ENCODE data around the gene BEND6. TPM values are rescaled to one million over a fixed set of nuclear protein-coding genes. Genes with fewer than 3 reads are reported as not detected.

BEND6 gene
- total and polyA plus RNA-seq, 2 of the 8 experiments (the other 6 are each of a cell fraction or from before 2014, with no cell fraction given), result 0.71 to 2.1 TPM

DNA sequence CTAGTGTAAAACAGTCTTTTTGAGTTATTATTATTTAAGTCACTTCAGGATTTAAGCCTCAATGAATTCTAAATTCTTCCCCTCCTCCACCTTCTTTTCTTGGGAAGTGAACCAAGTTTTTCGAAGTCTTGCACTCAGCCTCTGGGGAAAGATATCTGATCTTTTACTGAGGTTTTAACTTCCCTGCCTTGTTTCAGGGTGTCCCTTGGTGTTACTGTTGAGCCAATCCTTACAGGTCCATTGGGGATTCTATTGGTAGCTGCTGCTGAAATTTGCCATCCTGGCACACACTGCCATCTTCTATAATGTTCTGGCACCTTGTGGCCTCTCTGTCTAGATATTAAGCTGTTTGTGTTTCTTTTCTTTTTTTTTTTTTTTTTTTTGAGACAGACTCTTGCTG, 31.7 kb downstream of the BEND6 start (continued):
- TF ChIP-seq, protein P1, sequence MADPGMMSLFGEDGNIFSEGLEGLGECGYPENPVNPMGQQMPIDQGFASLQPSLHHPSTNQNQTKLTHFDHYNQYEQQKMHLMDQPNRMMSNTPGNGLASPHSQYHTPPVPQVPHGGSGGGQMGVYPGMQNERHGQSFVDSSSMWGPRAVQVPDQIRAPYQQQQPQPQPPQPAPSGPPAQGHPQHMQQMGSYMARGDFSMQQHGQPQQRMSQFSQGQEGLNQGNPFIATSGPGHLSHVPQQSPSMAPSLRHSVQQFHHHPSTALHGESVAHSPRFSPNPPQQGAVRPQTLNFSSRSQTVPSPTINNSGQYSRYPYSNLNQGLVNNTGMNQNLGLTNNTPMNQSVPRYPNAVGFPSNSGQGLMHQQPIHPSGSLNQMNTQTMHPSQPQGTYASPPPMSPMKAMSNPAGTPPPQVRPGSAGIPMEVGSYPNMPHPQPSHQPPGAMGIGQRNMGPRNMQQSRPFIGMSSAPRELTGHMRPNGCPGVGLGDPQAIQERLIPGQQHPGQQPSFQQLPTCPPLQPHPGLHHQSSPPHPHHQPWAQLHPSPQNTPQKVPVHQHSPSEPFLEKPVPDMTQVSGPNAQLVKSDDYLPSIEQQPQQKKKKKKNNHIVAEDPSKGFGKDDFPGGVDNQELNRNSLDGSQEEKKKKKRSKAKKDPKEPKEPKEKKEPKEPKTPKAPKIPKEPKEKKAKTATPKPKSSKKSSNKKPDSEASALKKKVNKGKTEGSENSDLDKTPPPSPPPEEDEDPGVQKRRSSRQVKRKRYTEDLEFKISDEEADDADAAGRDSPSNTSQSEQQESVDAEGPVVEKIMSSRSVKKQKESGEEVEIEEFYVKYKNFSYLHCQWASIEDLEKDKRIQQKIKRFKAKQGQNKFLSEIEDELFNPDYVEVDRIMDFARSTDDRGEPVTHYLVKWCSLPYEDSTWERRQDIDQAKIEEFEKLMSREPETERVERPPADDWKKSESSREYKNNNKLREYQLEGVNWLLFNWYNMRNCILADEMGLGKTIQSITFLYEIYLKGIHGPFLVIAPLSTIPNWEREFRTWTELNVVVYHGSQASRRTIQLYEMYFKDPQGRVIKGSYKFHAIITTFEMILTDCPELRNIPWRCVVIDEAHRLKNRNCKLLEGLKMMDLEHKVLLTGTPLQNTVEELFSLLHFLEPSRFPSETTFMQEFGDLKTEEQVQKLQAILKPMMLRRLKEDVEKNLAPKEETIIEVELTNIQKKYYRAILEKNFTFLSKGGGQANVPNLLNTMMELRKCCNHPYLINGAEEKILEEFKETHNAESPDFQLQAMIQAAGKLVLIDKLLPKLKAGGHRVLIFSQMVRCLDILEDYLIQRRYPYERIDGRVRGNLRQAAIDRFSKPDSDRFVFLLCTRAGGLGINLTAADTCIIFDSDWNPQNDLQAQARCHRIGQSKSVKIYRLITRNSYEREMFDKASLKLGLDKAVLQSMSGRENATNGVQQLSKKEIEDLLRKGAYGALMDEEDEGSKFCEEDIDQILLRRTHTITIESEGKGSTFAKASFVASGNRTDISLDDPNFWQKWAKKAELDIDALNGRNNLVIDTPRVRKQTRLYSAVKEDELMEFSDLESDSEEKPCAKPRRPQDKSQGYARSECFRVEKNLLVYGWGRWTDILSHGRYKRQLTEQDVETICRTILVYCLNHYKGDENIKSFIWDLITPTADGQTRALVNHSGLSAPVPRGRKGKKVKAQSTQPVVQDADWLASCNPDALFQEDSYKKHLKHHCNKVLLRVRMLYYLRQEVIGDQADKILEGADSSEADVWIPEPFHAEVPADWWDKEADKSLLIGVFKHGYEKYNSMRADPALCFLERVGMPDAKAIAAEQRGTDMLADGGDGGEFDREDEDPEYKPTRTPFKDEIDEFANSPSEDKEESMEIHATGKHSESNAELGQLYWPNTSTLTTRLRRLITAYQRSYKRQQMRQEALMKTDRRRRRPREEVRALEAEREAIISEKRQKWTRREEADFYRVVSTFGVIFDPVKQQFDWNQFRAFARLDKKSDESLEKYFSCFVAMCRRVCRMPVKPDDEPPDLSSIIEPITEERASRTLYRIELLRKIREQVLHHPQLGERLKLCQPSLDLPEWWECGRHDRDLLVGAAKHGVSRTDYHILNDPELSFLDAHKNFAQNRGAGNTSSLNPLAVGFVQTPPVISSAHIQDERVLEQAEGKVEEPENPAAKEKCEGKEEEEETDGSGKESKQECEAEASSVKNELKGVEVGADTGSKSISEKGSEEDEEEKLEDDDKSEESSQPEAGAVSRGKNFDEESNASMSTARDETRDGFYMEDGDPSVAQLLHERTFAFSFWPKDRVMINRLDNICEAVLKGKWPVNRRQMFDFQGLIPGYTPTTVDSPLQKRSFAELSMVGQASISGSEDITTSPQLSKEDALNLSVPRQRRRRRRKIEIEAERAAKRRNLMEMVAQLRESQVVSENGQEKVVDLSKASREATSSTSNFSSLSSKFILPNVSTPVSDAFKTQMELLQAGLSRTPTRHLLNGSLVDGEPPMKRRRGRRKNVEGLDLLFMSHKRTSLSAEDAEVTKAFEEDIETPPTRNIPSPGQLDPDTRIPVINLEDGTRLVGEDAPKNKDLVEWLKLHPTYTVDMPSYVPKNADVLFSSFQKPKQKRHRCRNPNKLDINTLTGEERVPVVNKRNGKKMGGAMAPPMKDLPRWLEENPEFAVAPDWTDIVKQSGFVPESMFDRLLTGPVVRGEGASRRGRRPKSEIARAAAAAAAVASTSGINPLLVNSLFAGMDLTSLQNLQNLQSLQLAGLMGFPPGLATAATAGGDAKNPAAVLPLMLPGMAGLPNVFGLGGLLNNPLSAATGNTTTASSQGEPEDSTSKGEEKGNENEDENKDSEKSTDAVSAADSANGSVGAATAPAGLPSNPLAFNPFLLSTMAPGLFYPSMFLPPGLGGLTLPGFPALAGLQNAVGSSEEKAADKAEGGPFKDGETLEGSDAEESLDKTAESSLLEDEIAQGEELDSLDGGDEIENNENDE (IDR thresholded peaks at IDR 0.05; ENCODE audit: insufficient replicate concordance, low read length), result no peak
- no peak for TF ChIP-seq ASH2L (IDR thresholded peaks at IDR 0.05; ENCODE audit: low read length)
- TF ChIP-seq TEAD4 (IDR thresholded peaks at IDR 0.05; ENCODE audit: low read depth, low read length), result no peak
- no peak for TF ChIP-seq RBBP5 (IDR thresholded peaks at IDR 0.05; ENCODE audit: borderline replicate concordance, low read depth, low read length)
- no peak for TF ChIP-seq TAF7 (optimal IDR thresholded peaks at IDR 0.05; ENCODE audit: borderline replicate concordance, low read depth, low read length)
- TF ChIP-seq, protein P2, sequence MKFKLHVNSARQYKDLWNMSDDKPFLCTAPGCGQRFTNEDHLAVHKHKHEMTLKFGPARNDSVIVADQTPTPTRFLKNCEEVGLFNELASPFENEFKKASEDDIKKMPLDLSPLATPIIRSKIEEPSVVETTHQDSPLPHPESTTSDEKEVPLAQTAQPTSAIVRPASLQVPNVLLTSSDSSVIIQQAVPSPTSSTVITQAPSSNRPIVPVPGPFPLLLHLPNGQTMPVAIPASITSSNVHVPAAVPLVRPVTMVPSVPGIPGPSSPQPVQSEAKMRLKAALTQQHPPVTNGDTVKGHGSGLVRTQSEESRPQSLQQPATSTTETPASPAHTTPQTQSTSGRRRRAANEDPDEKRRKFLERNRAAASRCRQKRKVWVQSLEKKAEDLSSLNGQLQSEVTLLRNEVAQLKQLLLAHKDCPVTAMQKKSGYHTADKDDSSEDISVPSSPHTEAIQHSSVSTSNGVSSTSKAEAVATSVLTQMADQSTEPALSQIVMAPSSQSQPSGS (IDR thresholded peaks at IDR 0.05; ENCODE audit: low read length), result no peak
